Vagina (tissue), 2 donors: ENCODE data around the gene GAL3ST1.
"Not testable (repeated sequence)": the region's sequence is repeated elsewhere in the genome, so short reads cannot be mapped to it uniquely, and the experiment has no call there.

Experiments used
- POLR2A ChIP-seq, 2 donors: fragments of 450-650 bp; IDR thresholded peaks; one replicate each; pipeline ENCODE4 v1.6.1; 2017; ENCODE audit warnings: antibody characterized with exemption in 2 of 2, mild to moderate bottlenecking in 2 of 2, moderate library complexity in 2 of 2
- TF ChIP-seq, protein P1 (sequence below), 3 experiments: fragments of 450-650 bp in 2 of 3; fragments of 200-600 bp in 1 of 3; sonication (generic) in 1 of 3; IDR thresholded peaks; one replicate each; pipeline ENCODE4 v1.5.1; 2017 to 2019; ENCODE audit warnings: antibody characterized with exemption in 3 of 3, mild to moderate bottlenecking in 2 of 3, moderate library complexity in 2 of 3

DNA sequence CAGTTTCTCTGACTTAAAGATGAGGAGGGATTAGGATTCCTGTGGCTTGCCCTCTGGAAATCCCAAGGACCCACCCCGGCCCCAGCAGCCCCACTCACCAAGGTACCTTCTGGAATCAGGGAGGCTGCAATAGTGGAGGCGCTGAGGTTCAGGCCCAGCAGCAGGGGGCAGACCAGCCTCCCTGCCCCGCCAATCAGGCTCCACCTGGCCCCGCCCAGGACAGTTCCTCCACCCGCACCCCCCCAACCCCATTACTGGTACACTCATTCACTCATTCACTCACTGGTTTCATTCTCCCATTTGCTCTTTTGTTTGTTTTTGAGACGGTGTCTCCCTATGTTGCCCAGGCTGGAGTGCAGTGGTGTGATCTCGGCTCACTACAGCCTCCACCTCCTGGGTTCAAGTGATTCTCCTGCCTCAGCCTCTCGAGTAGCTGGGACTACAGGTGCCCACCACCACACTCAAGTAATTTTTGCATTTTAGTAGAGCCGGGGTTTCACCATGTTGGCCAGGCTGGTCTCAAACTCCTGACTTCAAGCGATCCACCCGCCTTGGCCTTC lies 13.7 kb downstream of the GAL3ST1 start:
- TF ChIP-seq POLR2A (IDR thresholded peaks at IDR 0.05): not testable (repeated sequence)
- TF ChIP-seq, protein P1, sequence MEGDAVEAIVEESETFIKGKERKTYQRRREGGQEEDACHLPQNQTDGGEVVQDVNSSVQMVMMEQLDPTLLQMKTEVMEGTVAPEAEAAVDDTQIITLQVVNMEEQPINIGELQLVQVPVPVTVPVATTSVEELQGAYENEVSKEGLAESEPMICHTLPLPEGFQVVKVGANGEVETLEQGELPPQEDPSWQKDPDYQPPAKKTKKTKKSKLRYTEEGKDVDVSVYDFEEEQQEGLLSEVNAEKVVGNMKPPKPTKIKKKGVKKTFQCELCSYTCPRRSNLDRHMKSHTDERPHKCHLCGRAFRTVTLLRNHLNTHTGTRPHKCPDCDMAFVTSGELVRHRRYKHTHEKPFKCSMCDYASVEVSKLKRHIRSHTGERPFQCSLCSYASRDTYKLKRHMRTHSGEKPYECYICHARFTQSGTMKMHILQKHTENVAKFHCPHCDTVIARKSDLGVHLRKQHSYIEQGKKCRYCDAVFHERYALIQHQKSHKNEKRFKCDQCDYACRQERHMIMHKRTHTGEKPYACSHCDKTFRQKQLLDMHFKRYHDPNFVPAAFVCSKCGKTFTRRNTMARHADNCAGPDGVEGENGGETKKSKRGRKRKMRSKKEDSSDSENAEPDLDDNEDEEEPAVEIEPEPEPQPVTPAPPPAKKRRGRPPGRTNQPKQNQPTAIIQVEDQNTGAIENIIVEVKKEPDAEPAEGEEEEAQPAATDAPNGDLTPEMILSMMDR (IDR thresholded peaks at IDR 0.05): not testable (repeated sequence)
